Lower lobe of right lung (tissue), 2 donors: ENCODE data around the gene GJA10. TPM values are rescaled to one million over a fixed set of nuclear protein-coding genes. Genes with fewer than 3 reads are reported as not detected.
"Not testable (repeated sequence)": the region's sequence is repeated elsewhere in the genome, so short reads cannot be mapped to it uniquely, and the experiment has no call there.

Experiments
- ATAC-seq, 2 donors: fragments of 200-7000 bp; cut with Tn5 transposase; one replicate each; pipeline ENCODE4 v1.9.1; 2020 to 2022; ENCODE audit warnings: mild to moderate bottlenecking in 2 of 2, moderate library complexity in 2 of 2
- DNase-seq: peaks from one replicate; pipeline ENCODE4 v3.0.0-alpha.2; 2020
- H3K27ac ChIP-seq: fragments of 200-600 bp; one replicate; pipeline ENCODE4 v1.8.0; 2022
- H3K27me3 ChIP-seq: fragments of 200-600 bp; one replicate; pipeline ENCODE4 v1.8.0; 2022; ENCODE audit warnings: low read depth
- H3K36me3 ChIP-seq: fragments of 200-600 bp; one replicate; pipeline ENCODE4 v1.8.0; 2022; ENCODE audit warnings: mild to moderate bottlenecking
- H3K4me1 ChIP-seq: fragments of 200-600 bp; one replicate; pipeline ENCODE4 v1.8.0; 2022
- H3K4me3 ChIP-seq: fragments of 200-600 bp; one replicate; pipeline ENCODE4 v1.8.0; 2022; ENCODE audit warnings: mild to moderate bottlenecking
- H3K9me3 ChIP-seq: fragments of 200-600 bp; one replicate; pipeline ENCODE4 v1.8.0; 2022
- CTCF ChIP-seq: fragments of 200-600 bp; IDR thresholded peaks from one replicate; pipeline ENCODE4 v1.8.0; 2022; ENCODE audit warnings: antibody characterized with exemption, mild to moderate bottlenecking
- intact Hi-C: fragments of 100-400 bp; cut with DNase I; formaldehyde crosslinking; loops from one replicate; pipeline ENCODE4 v1.11.0; 2022
- long read RNA-seq: library from polyadenylated mRNA; unstranded; transcript quantifications from one replicate; pipeline ENCODE4 v2.0.0, GENCODE V29; 2021
- total RNA-seq: library from RNA; stranded (reverse); fragmentation: NEBNext Ultra II Directional; extraction: Animal tissue kit (Norgen Biotek cat#: 25700); gene quantifications from one replicate; pipeline ENCODE4 v1.2.1, GENCODE V29; 2021
- donor health status: DM: no; HTN: yes; CAD: no; lungs with severe emphysema.

GJA10 gene
- total RNA-seq, result not detected
- long read RNA-seq, result 0 reads

GRCh38 chr6:89894169-89894568, at the start of gene GJA10:
TSS of gene GJA10 (plus strand) at chr6:89894469. CDS start at chr6:89894469, 0 bp downstream.
- Histone ChIP-seq H3K9me3 (no peaks in the 10 kb centered on the region), H3K4me3 (no peak within 1 kb of the TSS), H3K4me1 (no peaks in the 10 kb centered on the region), H3K27ac (no peak within 1 kb of the TSS), H3K36me3 (no peaks in the 10 kb centered on the region), H3K27me3 (peaks cover 43% of the 10 kb centered on the region)
- intact Hi-C loops, result no loop called here
- no peak for DNase-seq
- no peak for ATAC-seq
- TF ChIP-seq CTCF, result no peak

GRCh38 chr6:89847513-89847912, 46.8 kb upstream of the GJA10 start:
- H3K36me3 ChIP-seq, result peaks cover 47% of the 10 kb centered on the region
- H3K27ac ChIP-seq, H3K27me3 ChIP-seq, DNase-seq, ATAC-seq, intact Hi-C loops, H3K9me3 ChIP-seq, H3K4me3 ChIP-seq, H3K4me1 ChIP-seq: not testable (repeated sequence)

- no peak for TF ChIP-seq CTCF
- intact Hi-C loops, result no loop called here
- Histone ChIP-seq H3K36me3 (peaks cover 85% of the 10 kb centered on the region), H3K27me3 (no peaks in the 10 kb centered on the region), H3K27ac (no peak overlapping the region), H3K9me3 (no peaks in the 10 kb centered on the region), H3K4me3 (no peak overlapping the region), H3K4me1 (no peaks in the 10 kb centered on the region)
- ATAC-seq (no peak), DNase-seq (no peak)
Measured at GRCh38 chr6:89853068-89853467, 41.2 kb upstream of the GJA10 start.

- intact Hi-C loops, result no loop called here
- ATAC-seq, result no peak
- peaks cover 99% of the 10 kb centered on the region for H3K36me3 ChIP-seq
Measured at GRCh38 chr6:89858041-89858440, 36.2 kb upstream of the GJA10 start.

GRCh38 chr6:89859744-89860143, 34.5 kb upstream of the GJA10 start:
- ATAC-seq (no peak), DNase-seq (no peak)
- intact Hi-C loops, result no loop called here
- TF ChIP-seq CTCF, result no peak
- Histone ChIP-seq H3K36me3 (peaks cover 96% of the 10 kb centered on the region), H3K27ac (no peak overlapping the region), H3K9me3 (no peaks in the 10 kb centered on the region), H3K27me3 (no peaks in the 10 kb centered on the region), H3K4me1 (no peaks in the 10 kb centered on the region), H3K4me3 (no peak overlapping the region)

More at GRCh38 chr6:89858041-89858440, 36.2 kb upstream of the GJA10 start:
- no peak overlapping the region for H3K4me3 ChIP-seq
- no peak for TF ChIP-seq CTCF
- no peak for DNase-seq
- H3K27me3 ChIP-seq, result no peaks in the 10 kb centered on the region
- no peaks in the 10 kb centered on the region for H3K4me1 ChIP-seq
- no peak overlapping the region for H3K27ac ChIP-seq
- H3K9me3 ChIP-seq, result no peaks in the 10 kb centered on the region

GRCh38 chr6:89862273-89862672, 32.0 kb upstream of the GJA10 start:
- Histone ChIP-seq H3K36me3 (peaks cover 94% of the 10 kb centered on the region), H3K4me1 (no peaks in the 10 kb centered on the region), H3K9me3 (no peaks in the 10 kb centered on the region), H3K27ac (no peak overlapping the region), H3K4me3 (no peak overlapping the region), H3K27me3 (no peaks in the 10 kb centered on the region)
- intact Hi-C loops, result no loop called here
- no peak for TF ChIP-seq CTCF
- ATAC-seq (no peak), DNase-seq (no peak)
